NCI-H2227 (cell line): ENCODE results near the gene ITK.

ENCODE experiments used
- DNase-seq: peaks from one replicate; lab custom pipeline; 2025; ENCODE audit not compliant: unreplicated experiment; lab: John Stamatoyannopoulos, UW

Gene ITK

GRCh38 chr5:157278319-157279037 lies 97.8 kb downstream of the ITK start:
- no peak for DNase-seq

GRCh38 chr5:157279605-157280239 lies 99.1 kb downstream of the ITK start:
- DNase-seq, result no peak

- DNase-seq, result no peak
Observed at GRCh38 chr5:157280927-157281326, 100.3 kb downstream of the ITK start.

DNA sequence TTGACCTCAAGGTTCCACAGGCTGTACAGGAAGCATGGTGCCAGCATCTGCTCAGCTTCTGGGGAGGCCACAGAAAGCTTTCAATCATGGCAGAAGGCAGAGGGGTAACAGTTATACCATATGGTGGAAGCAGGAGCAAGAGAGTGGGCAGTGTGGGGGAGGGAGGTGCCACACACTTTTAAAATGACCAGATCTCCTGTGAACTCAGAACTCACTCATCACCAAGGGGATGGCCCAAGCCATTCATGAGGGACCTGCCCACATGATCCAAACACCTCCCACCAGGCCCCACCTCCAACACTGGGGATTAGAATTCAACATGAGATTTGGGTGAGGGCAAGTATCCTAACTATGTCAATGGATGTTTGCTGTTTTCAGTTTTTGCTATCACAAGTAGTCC lies 101.5 kb downstream of the ITK start:
- no peak for DNase-seq

DNA sequence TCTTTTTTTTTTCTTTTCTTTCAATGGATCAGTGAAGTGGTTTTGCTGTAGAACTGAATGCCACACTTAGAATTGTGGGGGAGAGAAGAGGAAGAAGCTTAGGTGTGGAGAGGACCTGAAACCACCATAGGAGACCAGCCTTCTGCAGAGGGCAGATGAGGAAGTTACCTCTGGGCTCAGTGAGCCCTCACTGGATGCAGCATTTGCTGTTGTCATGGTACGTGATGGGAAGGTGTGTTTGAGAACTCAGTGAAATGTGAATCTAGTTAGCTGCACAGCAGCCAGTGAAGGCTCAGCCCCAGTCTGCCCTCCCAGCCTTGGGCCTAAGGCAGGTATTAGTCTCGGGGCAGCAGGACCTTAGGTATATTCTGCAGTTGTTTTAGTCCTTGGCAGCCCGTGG lies 102.8 kb downstream of the ITK start:
- DNase-seq, result no peak

- DNase-seq, result no peak
Observed at GRCh38 chr5:157284458-157285212, 104.0 kb downstream of the ITK start.

DNA sequence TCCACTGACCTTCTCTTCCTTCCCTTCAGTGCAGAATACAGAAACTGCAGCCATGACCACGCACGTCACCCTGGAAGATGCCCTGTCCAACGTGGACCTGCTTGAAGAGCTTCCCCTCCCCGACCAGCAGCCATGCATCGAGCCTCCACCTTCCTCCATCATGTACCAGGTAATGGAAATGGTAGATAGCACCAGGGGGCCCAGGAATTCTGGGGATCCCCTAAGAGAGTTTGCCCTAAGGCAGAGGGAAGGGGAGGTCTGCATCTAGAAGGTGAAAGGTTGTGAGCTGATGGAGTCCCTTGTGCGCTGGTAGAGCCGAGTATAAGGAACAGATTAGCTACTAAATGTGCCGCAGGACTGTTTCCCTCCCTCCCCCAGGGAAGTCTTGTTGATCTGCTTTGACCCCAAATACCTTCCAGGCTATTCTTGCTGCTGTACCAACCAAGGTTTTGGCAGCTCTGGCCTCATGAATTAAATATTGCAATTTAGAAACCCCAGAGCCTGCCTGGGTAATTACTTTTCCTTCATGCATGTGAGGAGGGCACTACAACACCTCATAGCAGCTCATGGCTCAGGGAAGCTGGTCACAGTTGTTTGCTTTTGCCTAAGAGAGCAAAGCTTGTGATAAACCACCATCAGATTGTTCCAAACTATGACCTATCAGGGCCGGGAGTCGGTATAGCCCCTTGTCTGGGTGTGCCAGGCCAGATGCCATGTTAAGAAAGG lies 104.8 kb downstream of the ITK start:
- no peak for DNase-seq

DNA sequence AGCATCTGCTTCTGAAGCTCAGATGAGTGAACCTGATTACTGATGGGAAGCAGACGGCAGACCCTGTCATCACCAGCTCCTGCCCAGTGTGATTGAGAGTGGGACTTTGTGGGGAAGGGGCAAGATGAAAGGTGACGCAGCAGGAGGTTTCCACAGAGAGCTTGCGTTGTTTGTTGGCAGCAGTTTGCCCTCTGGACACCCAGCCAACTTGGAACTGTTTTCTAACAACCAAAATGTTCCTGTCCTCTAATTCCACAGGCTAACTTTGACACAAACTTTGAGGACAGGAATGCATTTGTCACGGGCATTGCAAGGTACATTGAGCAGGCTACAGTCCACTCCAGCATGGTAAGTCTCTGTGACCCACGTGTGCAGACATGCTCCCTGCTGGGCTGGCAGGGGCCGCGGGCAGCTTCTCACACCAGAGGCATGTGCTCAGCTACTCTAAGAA lies 106.1 kb downstream of the ITK start:
- DNase-seq, result no peak

- DNase-seq, result no peak
Observed at GRCh38 chr5:157288405-157289163, 107.9 kb downstream of the ITK start.

GRCh38 chr5:157289164-157289819 lies 108.7 kb downstream of the ITK start:
- DNase-seq, result no peak

- no peak for DNase-seq
Observed at GRCh38 chr5:157290156-157290980, 109.7 kb downstream of the ITK start.

GRCh38 chr5:157290981-157291711 lies 110.5 kb downstream of the ITK start:
- no peak for DNase-seq

- DNase-seq, result no peak
Observed at GRCh38 chr5:157292599-157292998, 112.0 kb downstream of the ITK start.

DNA sequence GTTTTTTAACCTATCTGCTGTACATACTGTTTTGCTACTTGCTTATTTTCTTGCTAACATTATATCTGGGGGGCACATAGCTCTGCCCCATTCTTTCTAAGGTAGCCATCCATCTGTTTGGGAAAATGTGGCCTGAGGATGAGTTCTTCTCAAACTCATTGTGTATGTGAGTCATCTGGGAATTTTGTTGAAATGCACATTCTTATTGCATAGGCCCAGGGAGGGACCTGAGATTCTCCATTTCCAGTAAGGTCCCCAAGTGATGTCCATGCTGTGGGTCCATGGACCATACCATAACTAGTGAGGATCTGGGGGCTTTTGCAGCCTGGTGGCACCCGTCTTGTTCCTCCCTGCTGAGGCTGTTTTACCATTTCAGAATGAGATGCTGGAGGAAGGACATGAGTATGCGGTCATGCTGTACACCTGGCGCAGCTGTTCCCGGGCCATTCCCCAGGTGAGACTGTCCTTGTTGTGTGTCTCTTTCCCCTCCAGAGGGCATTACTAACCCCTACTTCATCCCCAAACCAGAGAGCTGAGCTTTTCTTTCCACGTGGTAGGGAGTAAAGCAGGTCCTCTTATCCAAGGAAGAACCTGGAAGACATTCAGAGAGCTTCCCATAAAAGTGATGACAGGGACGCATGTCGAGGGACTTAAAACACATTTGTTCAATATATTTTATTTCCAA lies 113.9 kb downstream of the ITK start:
- DNase-seq, result no peak

GRCh38 chr5:157295247-157295646 lies 114.6 kb downstream of the ITK start:
- DNase-seq, result no peak

- DNase-seq, result no peak
Observed at GRCh38 chr5:157300564-157300963, 119.9 kb downstream of the ITK start.

- DNase-seq, result no peak
Observed at GRCh38 chr5:157301066-157301465, 120.4 kb downstream of the ITK start.

- no peak for DNase-seq
Observed at GRCh38 chr5:157303023-157303422, 122.4 kb downstream of the ITK start.
